Stimulated activated CD8-positive, alpha-beta memory T cell treated with anti-CD3 and anti-CD28 coated beads, Interleukin-4, amount 100 ng/mL, for 4 hours (primary cell): ENCODE measurements around the gene GATA3.

Experiments
- DNase-seq, 2 donors: peaks; one replicate each; pipeline ENCODE4 v3.0.0-alpha.2; 2020; ENCODE audit warnings: low read depth in 2 of 2, low spot score in 1 of 2

Gene GATA3

GRCh38 chr10:8063128-8063908 lies 8.8 kb downstream of the GATA3 start:
- no peak for DNase-seq

DNA sequence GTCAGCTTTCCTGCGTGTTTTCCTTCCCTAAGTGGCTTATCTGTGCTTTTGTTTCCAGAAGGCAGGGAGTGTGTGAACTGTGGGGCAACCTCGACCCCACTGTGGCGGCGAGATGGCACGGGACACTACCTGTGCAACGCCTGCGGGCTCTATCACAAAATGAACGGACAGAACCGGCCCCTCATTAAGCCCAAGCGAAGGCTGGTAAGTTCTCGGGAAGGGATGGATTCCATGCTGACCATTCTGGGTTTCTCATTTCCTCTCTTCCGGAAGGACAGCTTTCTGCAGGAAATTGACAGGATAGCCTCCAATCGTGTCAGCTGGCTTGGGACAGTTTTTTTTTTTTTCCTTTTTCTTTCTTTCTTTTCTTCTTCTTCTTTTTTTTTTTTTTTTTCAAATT lies 9.4 kb downstream of the GATA3 start:
- DNase-seq: no peak

DNA sequence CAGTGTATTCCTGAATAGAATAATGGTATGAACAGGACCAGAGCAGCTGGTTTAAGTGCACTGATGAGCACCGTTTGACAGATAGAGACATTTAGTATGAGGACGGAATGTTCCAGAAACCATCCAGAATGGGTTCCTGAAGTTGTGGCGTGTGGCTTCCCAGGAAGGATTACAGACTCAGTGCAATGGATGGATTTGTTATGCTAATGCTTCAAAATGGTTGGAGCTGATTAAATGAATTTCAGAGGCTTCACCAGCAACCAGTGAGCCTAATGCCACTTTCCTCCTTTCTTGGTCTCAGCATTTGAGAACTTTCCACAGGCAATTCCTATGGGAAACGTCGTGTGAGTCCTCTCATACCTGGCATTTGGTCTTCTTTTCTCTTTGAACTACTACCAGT lies 9.9 kb downstream of the GATA3 start:
- DNase-seq: no peak

- no peak for DNase-seq
Measured at GRCh38 chr10:8065651-8066050, 11.2 kb downstream of the GATA3 start.

GRCh38 chr10:8066124-8066523 lies 11.6 kb downstream of the GATA3 start:
- DNase-seq: no peak

DNA sequence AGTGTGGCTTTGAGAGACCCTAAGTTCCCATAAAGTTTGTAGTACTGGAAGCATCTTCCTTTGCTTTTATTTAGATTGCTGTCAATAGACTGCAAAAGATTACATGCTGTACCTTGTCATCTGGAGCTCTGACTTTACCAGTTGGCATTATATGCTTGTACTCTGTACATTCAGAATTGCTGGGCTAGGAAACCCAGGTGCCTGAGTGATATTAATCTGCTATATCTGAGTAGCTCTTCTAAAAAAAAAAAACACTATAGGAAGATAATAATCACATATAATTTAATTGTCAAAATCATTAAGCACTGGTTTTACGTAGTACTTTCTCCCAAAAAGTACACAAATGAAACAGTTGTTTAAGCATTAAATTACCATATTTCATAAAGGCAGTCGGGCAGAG lies 12.3 kb downstream of the GATA3 start:
- no peak for DNase-seq

- no peak for DNase-seq
Measured at GRCh38 chr10:8069108-8069507, 14.6 kb downstream of the GATA3 start.

DNA sequence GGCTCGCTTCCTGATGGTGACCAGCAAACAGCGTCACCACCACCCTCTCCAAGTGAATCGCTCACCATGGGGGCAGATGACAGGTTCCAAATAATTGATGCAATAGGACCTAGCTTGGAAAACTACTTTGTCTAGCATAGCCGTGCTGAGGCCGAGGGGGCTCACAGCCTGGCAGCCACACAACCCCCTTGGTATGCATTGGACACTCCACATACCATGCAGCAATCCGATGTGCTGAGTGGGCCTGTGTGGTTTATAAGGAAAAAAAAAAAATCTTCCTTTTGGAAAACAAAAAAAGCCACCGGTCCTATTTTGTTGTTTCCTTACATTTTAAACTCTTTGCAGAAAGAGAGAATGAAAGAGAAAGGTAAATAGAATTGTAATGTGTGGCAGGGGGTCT lies 15.1 kb downstream of the GATA3 start:
- DNase-seq: no peak

GRCh38 chr10:8070440-8070839 lies 16.0 kb downstream of the GATA3 start:
- no peak for DNase-seq

GRCh38 chr10:8071006-8071405 lies 16.5 kb downstream of the GATA3 start:
- no peak for DNase-seq

- DNase-seq: no peak
Measured at GRCh38 chr10:8071666-8072065, 17.2 kb downstream of the GATA3 start.

DNA sequence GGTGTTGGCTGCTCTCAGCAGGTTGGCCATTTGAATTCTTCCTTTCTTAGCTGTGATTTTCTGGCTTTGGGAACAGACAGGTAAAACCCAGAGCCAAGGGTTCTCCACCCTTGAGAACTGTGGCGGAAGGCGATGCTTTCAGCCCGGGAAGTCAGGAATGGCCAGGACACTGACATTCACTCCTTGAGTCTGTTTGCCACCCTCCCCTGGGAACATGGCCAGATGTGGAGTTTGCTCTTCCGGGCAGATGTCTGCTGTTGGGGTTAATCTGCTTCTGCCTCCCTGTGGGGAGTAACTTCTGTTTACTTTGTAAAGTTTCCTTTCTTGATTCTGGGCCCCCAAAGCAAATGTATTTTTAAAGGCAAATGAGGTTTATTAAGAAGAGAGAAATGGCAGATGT lies 17.7 kb downstream of the GATA3 start:
- no peak for DNase-seq

DNA sequence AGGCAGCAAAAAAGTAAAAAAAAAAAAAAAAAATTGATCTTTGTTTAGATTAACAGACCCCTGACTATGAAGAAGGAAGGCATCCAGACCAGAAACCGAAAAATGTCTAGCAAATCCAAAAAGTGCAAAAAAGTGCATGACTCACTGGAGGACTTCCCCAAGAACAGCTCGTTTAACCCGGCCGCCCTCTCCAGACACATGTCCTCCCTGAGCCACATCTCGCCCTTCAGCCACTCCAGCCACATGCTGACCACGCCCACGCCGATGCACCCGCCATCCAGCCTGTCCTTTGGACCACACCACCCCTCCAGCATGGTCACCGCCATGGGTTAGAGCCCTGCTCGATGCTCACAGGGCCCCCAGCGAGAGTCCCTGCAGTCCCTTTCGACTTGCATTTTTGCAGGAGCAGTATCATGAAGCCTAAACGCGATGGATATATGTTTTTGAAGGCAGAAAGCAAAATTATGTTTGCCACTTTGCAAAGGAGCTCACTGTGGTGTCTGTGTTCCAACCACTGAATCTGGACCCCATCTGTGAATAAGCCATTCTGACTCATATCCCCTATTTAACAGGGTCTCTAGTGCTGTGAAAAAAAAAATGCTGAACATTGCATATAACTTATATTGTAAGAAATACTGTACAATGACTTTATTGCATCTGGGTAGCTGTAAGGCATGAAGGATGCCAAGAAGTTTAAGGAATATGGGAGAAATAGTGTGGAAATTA lies 19.4 kb downstream of the GATA3 start:
- no peak for DNase-seq

GRCh38 chr10:8074881-8075280 lies 20.4 kb downstream of the GATA3 start:
- no peak for DNase-seq

GRCh38 chr10:8075282-8076260 lies 21.1 kb downstream of the GATA3 start:
- DNase-seq: no peak

- DNase-seq: no peak
Measured at GRCh38 chr10:8076933-8077332, 22.4 kb downstream of the GATA3 start.

GRCh38 chr10:8078027-8078426 lies 23.5 kb downstream of the GATA3 start:
- no peak for DNase-seq

DNA sequence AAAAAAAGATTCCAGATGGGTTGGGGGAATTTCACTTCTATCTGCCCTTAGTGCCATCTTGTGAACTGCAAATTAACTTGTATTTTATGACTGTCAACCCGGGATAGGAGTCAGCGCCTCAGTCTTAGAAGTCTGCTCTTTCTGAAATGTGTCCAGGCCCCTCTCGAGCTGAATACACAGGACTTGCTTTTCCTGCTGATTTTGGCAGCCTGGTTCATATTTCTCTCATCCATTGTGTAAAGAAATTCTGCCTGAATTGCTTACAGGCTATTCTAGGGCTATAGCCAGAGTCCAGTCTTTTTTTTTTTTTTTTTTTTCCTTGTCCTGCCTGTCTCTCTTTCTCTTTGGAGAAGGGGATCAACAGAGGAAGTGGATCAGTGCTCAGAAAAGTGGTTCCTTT lies 24.6 kb downstream of the GATA3 start:
- DNase-seq: no peak

GRCh38 chr10:8084799-8085198 lies 30.3 kb downstream of the GATA3 start:
- DNase-seq: no peak

DNA sequence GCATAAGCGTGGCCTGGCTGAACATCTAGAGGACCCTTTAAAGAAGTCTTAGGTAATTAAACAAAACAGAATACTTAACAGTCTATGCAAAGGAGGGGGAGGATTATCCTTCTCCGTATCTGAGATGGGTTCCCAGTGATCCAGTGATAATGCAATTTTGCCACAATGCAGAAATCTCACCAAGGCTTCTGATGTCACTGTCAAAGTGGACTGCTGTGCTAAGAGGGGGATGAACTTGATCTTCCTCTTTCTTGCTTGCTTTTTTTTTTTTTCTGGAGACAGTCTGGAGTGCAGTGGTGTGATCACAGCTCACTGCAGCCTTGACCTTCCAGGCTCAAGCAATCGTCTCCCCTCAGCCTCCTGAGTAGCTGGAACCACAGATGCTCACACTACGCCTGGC lies 30.8 kb downstream of the GATA3 start:
- DNase-seq: no peak

DNA sequence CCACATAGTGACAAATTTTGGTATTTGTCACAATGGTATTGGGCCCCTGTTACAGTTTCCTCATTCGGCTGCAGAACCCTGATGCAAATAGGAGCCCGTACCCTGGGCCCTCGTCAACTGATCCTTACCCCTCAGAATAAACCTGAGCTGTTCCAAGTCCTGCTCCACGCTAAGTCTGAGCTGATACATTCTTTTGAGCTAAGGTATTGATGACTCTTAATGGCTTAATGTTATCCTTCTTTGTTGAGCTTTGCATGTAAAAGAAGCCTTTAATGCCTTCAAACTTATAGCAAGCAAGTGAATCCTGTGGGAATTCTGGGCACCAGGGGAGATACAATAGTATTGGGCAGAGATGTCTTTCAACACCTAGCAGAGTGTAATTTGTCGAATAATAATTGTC lies 31.8 kb downstream of the GATA3 start:
- DNase-seq: no peak

GRCh38 chr10:8088504-8088903 lies 34.0 kb downstream of the GATA3 start:
- DNase-seq: no peak
